ENCODE measurements around the gene CNGB1. TPM values are rescaled to one million over a fixed set of nuclear protein-coding genes. Genes with fewer than 3 reads are reported as not detected.

Gene CNGB1
- total RNA-seq, 1 donor from 2014 or later, result 0.91 TPM

DNA sequence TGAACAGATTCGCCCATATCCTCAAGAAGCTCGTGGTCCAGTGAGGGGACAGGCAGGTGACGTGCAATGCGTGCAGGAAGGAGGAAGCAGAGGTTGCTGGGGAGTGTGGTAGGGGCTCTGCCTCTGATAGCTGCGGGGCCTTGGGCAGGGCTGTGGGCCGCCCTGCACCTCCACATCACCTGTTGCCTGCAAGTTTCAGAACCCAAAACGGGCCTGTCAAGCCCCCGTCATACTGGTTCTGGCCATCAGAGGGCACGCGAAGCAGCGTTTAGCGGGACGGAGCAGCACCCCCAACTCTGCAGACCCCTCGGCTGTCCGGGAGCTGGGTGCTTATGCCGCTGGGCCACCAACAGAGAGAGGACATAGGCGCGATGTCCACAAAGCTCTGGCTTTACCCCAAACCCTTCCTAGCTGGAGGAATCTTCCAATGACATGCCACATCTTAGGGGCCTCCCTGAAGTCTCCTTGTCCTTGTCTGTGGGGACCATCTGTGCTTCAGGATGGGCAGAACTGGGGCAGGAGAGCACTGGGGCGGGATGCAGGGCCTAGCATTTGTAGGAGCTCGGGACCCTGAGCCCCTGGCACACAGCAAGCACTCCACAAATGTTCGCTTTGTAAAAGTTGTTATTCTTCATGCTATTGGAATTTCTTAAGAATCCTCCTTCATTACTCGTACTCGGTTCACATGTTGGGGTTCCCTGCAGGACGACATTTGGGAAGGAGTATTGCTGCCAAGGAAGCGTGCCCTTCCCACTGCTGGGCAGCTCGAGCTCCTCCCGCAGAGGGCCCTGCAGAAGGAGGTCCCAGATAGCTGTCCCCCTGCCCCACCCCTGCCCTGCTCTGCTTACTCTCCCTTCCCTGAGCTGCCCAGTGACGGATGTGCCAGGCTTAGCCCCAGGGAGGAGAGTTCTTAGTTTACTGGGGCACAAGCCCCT, 64.3 kb downstream of the CNGB1 start:
- H3K27ac Mint-ChIP-seq (ENCODE audit: unreplicated experiment), result no peak overlapping the region
- H3K4me1 Mint-ChIP-seq (ENCODE audit: low read depth, unreplicated experiment), result peaks cover 2% of the 10 kb centered on the region
- H3K9me3 Mint-ChIP-seq (ENCODE audit: unreplicated experiment), result peaks cover 7% of the 10 kb centered on the region
- no peak for DNase-seq
- H3K4me3 Mint-ChIP-seq (ENCODE audit: unreplicated experiment), result no peak overlapping the region
- H3K27me3 Mint-ChIP-seq (ENCODE audit: unreplicated experiment), result peaks cover 2% of the 10 kb centered on the region
- TF ChIP-seq, protein P1, sequence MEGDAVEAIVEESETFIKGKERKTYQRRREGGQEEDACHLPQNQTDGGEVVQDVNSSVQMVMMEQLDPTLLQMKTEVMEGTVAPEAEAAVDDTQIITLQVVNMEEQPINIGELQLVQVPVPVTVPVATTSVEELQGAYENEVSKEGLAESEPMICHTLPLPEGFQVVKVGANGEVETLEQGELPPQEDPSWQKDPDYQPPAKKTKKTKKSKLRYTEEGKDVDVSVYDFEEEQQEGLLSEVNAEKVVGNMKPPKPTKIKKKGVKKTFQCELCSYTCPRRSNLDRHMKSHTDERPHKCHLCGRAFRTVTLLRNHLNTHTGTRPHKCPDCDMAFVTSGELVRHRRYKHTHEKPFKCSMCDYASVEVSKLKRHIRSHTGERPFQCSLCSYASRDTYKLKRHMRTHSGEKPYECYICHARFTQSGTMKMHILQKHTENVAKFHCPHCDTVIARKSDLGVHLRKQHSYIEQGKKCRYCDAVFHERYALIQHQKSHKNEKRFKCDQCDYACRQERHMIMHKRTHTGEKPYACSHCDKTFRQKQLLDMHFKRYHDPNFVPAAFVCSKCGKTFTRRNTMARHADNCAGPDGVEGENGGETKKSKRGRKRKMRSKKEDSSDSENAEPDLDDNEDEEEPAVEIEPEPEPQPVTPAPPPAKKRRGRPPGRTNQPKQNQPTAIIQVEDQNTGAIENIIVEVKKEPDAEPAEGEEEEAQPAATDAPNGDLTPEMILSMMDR (IDR thresholded peaks at IDR 0.05; ENCODE audit: partially characterized antibody, unreplicated experiment), result no peak
- H3K36me3 Mint-ChIP-seq (ENCODE audit: unreplicated experiment), result no peaks in the 10 kb centered on the region

- H3K4me1 Mint-ChIP-seq (ENCODE audit: low read depth, unreplicated experiment), result no peaks in the 10 kb centered on the region
- no peak overlapping the region for H3K4me3 Mint-ChIP-seq (ENCODE audit: unreplicated experiment)
- peaks cover 1% of the 10 kb centered on the region for H3K27me3 Mint-ChIP-seq (ENCODE audit: unreplicated experiment)
- no peaks in the 10 kb centered on the region for H3K36me3 Mint-ChIP-seq (ENCODE audit: unreplicated experiment)
- peaks cover 4% of the 10 kb centered on the region for H3K9me3 Mint-ChIP-seq (ENCODE audit: unreplicated experiment)
- H3K27ac Mint-ChIP-seq (ENCODE audit: unreplicated experiment), result no peak overlapping the region
- TF ChIP-seq, protein P1 (IDR thresholded peaks at IDR 0.05; ENCODE audit: partially characterized antibody, unreplicated experiment), result no peak
- no peak for DNase-seq
Observed at GRCh38 chr16:57904101-57904500, 66.8 kb downstream of the CNGB1 start.

GRCh38 chr16:57903656-57904055, 67.3 kb downstream of the CNGB1 start:
- no peaks in the 10 kb centered on the region for H3K36me3 Mint-ChIP-seq (ENCODE audit: unreplicated experiment)
- TF ChIP-seq, protein P1 (IDR thresholded peaks at IDR 0.05; ENCODE audit: partially characterized antibody, unreplicated experiment), result no peak
- H3K27ac Mint-ChIP-seq (ENCODE audit: unreplicated experiment), result no peak overlapping the region
- H3K4me1 Mint-ChIP-seq (ENCODE audit: low read depth, unreplicated experiment), result no peaks in the 10 kb centered on the region
- peaks cover 1% of the 10 kb centered on the region for H3K27me3 Mint-ChIP-seq (ENCODE audit: unreplicated experiment)
- DNase-seq, result no peak
- H3K4me3 Mint-ChIP-seq (ENCODE audit: unreplicated experiment), result no peak overlapping the region
- peaks cover 4% of the 10 kb centered on the region for H3K9me3 Mint-ChIP-seq (ENCODE audit: unreplicated experiment)

- no peak for DNase-seq
- Mint-ChIP-seq H3K4me3 (ENCODE audit: unreplicated experiment) (no peak overlapping the region), H3K4me1 (ENCODE audit: low read depth, unreplicated experiment) (no peaks in the 10 kb centered on the region), H3K27me3 (ENCODE audit: unreplicated experiment) (peaks cover 1% of the 10 kb centered on the region), H3K27ac (ENCODE audit: unreplicated experiment) (no peak overlapping the region), H3K36me3 (ENCODE audit: unreplicated experiment) (no peaks in the 10 kb centered on the region), H3K9me3 (ENCODE audit: unreplicated experiment) (peaks cover 4% of the 10 kb centered on the region)
- TF ChIP-seq, protein P1 (IDR thresholded peaks at IDR 0.05; ENCODE audit: partially characterized antibody, unreplicated experiment), result no peak
Observed at GRCh38 chr16:57901480-57902069, 69.4 kb downstream of the CNGB1 start.

Measured in glutamatergic neuron (in vitro differentiated cells).